Effector memory CD4-positive, alpha-beta T cell (primary cell): Measurements from ENCODE around the gene CDH19.

Source experiments
- DNase-seq, 3 donors: peaks; one replicate each; pipeline ENCODE4 v3.0.0-alpha.2; 2020
- H3K27ac ChIP-seq: 2 replicates; pipeline ENCODE4 v1.7.0; 2013; ENCODE audit warnings: mild to moderate bottlenecking, low read length, moderate library complexity; ENCODE audit not compliant: insufficient read depth, poor library complexity, severe bottlenecking
- H3K27me3 ChIP-seq: replicated peaks from 2 replicates; pipeline ENCODE4 v1.7.0; 2013; ENCODE audit warnings: mild to moderate bottlenecking, low read length; ENCODE audit not compliant: insufficient read depth, control insufficient read depth, poor library complexity, severe bottlenecking
- H3K36me3 ChIP-seq: 2 replicates; pipeline ENCODE4 v1.7.0; 2013; ENCODE audit warnings: mild to moderate bottlenecking, low read length, moderate library complexity; ENCODE audit not compliant: control insufficient read depth, insufficient read depth
- H3K4me1 ChIP-seq: 2 replicates; pipeline ENCODE4 v1.7.0; 2013; ENCODE audit warnings: low read length, mild to moderate bottlenecking; ENCODE audit not compliant: control insufficient read depth, insufficient read depth, poor library complexity, severe bottlenecking
- H3K4me3 ChIP-seq: 2 replicates; pipeline ENCODE4 v1.7.0; 2013; ENCODE audit warnings: low read length, low read depth, mild to moderate bottlenecking; ENCODE audit not compliant: insufficient read depth, poor library complexity, severe bottlenecking
- H3K9me3 ChIP-seq: 2 replicates; pipeline ENCODE4 v1.7.0; 2013; ENCODE audit warnings: mild to moderate bottlenecking, low read length, moderate library complexity; ENCODE audit not compliant: control insufficient read depth

Gene CDH19

DNA sequence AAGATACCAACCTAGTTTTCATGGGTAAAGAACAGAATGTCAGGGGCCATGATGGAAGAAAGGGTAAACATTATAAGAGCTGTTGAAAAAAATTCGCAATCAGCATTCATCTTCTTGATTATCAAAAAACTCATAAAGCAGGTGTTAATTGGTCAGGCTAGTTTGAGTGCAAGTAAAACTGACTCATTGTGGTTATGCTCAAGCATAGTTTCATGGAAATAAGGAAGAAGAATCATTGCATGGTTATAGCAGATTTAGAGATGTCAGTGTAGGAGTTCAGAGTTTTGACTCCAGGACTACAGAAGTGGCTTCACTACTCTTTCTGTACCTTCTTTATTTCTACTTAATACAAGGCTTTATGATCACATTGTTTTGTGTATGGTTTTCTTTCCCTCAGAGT is 26.9 kb upstream of the CDH19 start:
- DNase-seq, result no peak
- Histone ChIP-seq H3K27ac (no peak overlapping the region), H3K9me3 (no peaks in the 10 kb centered on the region), H3K27me3 (no peaks in the 10 kb centered on the region), H3K4me3 (no peak overlapping the region), H3K36me3 (no peaks in the 10 kb centered on the region), H3K4me1 (no peaks in the 10 kb centered on the region)

DNA sequence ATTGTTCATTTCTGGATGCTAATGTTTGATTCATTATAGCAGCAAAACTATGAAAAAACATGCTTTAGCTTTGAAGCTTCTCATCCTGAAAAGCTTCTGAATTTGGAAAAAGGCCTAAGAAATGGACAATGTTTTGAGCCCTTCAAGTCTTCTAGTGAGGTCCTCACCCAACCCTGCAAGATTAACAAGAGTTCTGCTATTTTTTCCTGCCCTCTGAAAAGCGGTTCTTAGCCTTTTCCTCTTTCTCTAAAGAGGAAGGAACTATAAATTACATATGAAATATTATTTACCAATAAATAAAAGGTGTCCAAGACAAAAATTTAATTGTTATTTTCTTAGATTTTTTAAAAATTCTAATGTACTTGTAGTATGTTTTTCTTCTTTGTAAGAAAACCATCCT is 19.9 kb upstream of the CDH19 start:
- no peak for DNase-seq
- H3K9me3 ChIP-seq, result no peaks in the 10 kb centered on the region
- H3K4me3 ChIP-seq, result no peak overlapping the region
- no peaks in the 10 kb centered on the region for H3K4me1 ChIP-seq
- H3K36me3 ChIP-seq, result no peaks in the 10 kb centered on the region
- H3K27me3 ChIP-seq, result no peaks in the 10 kb centered on the region
- H3K27ac ChIP-seq, result no peak overlapping the region

DNA sequence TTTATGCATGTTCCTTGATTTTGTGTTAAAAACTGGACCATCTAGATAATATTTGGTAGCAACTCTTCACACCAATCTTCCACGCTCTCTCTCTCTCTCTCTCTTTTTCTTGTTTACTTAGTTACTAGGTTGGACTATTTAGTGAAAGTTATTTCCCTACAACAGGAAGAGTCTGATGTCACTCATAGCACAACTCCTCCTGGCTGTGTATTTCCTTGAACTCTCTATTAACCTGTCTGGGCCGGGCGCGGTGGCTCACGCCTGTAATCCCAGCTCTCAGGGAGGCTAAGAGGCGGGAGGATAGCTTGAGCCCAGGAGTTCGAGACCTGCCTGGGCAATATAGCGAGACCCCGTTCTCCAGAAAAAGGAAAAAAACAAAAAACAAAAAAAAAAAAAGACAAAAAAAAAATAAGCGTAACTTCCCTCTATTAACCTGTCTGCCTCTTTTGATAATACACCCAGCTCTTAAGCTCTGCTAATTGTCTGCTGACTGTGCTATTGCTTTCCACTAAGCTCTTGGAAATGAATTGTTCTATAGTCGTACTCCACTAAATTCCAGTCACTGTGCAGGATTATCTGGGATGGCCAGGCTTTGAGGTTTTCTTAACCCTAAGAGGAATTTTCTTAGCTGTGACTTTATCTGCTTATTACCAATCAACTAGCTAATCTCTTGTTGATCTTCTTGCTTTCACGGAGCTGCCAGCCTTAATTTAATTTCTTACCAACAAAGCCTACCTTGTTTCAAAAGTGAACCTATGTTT is 18.1 kb upstream of the CDH19 start:
- Histone ChIP-seq H3K27me3 (no peaks in the 10 kb centered on the region), H3K27ac (no peak overlapping the region), H3K9me3 (no peaks in the 10 kb centered on the region), H3K36me3 (no peaks in the 10 kb centered on the region), H3K4me1 (no peaks in the 10 kb centered on the region), H3K4me3 (no peak overlapping the region)
- DNase-seq, result no peak

DNA sequence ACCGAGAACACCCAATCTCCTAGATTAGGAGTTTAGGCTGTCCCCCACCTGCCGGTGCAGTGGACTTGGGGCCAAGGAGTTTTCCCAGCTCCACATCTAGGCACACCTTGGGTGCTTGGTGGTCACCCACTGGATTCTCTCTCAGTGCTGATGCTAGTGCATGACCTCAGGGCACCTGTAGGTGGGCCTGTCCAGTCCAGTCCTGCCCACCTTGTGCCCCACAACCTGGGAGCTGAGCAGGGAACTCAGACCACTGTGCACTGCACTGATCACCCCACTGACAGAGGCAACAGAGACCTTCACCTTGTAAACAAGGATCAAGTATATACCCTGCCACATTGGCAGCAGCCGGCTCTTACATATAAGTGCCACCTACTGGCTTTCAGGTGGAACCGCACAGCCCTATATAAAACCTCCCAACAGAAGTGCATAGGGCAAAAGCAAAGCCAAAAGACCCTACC is 12.7 kb upstream of the CDH19 start:
- H3K9me3 ChIP-seq, result no peaks in the 10 kb centered on the region
- no peaks in the 10 kb centered on the region for H3K27me3 ChIP-seq
- H3K36me3 ChIP-seq, result no peaks in the 10 kb centered on the region
- no peak for DNase-seq
- H3K27ac ChIP-seq, result no peak overlapping the region
- no peak overlapping the region for H3K4me3 ChIP-seq
- no peaks in the 10 kb centered on the region for H3K4me1 ChIP-seq

DNA sequence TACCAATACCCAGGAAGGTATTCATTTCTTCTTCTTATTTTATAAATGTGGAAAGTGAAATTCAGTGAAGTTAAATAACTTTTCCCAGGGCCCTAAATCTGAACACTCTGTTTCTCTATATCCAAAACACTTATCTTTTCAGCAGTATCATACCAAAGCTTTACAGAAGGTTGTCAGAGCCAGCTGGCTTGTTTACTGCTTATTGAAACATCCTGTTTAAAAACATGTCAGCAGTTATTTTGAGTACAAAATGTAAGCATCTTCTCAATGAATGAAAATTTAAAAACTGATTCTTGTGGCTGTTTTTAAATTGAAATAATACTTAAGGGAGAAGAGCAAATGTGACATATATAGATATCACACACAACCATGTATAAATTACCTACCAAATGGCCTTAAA is 11.3 kb upstream of the CDH19 start:
- Histone ChIP-seq H3K4me3 (no peak overlapping the region), H3K9me3 (no peaks in the 10 kb centered on the region), H3K27ac (no peak overlapping the region), H3K4me1 (no peaks in the 10 kb centered on the region), H3K36me3 (no peaks in the 10 kb centered on the region), H3K27me3 (no peaks in the 10 kb centered on the region)
- no peak for DNase-seq

DNA sequence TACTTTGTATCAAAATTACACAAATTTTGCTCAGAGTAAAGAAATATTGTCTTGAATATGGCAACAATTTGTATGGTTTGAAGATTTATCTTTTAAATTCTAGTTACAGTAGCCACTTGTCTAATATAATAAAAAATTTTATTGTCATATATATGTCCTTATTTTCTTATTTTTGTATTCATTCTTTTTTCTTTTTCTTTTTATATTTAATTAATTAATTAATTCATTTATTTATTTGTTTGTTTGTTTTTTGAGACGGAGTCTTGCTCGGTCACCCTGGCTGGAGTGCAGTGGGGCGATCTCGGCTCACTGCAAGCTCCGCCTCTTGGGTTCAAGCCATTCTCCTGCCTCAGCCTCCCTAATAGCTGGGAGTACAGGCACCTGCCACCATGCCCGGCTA is 3.7 kb upstream of the CDH19 start:
- Histone ChIP-seq H3K36me3 (no peaks in the 10 kb centered on the region), H3K4me1 (no peaks in the 10 kb centered on the region), H3K9me3 (no peaks in the 10 kb centered on the region), H3K4me3 (no peak overlapping the region), H3K27ac (no peak overlapping the region), H3K27me3 (no peaks in the 10 kb centered on the region)
- no peak for DNase-seq

DNA sequence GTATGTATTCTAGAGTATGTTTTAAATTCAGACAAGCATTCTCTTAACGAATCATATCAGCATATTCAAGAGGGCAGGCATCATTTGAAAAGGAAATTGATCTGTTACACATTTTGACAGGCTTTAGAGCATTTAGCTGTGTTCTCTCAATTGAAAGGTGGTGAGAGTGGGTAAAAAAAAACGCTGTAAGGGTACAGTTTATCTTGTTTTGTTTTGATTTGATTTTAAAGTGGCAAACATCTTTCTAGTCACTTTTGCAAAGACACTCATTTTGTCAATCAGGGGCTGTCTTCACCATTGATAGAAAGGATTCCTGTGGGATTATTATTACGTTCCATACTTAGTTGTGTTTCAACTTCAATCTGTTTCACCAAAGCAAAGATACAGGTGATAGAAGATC is 2.2 kb downstream of the CDH19 start:
- Histone ChIP-seq H3K4me3 (no peak overlapping the region), H3K36me3 (no peaks in the 10 kb centered on the region), H3K4me1 (no peaks in the 10 kb centered on the region), H3K27ac (no peak overlapping the region), H3K27me3 (no peaks in the 10 kb centered on the region), H3K9me3 (no peaks in the 10 kb centered on the region)
- no peak for DNase-seq

DNA sequence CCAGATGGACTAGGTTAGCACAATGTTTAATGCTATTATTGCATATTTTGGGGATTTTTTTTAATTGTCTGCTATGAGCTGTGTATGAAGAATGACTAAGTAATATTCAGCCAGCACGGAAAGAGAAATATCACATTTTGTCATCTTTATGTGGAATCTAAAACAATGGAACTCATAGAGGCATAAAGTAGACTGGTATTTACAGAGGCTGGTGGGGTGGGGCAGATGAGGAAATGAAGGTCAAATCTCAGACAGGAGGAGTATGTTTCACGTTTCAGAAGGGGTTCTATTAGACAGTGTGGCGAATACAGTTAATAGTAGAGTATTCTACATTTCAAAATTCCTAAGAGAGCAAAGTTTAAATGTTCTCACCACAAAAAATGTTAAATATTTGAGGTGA is 4.7 kb downstream of the CDH19 start:
- Histone ChIP-seq H3K27ac (no peak overlapping the region), H3K36me3 (no peaks in the 10 kb centered on the region), H3K9me3 (no peaks in the 10 kb centered on the region), H3K27me3 (no peaks in the 10 kb centered on the region), H3K4me1 (no peaks in the 10 kb centered on the region), H3K4me3 (no peak overlapping the region)
- no peak for DNase-seq

DNA sequence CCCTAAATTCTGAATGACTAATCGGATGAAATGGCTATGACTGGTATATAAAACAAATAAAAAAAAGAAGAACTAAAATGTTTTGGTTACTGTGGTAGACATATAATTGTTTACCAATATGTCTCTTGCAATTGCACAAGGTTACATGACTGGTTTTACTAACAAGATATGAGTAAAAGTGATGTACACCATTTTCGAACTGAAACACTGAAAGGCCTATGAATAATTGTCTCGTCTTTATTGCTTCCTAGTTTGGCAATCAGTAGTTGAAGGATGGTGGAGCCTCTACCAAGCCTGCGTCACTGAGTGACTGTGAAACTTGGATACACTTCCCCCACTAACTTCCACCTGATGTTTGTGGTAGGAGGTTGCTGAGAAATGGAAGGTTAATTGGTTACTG is 16.5 kb downstream of the CDH19 start:
- Histone ChIP-seq H3K27ac (no peak overlapping the region), H3K4me1 (no peaks in the 10 kb centered on the region), H3K9me3 (no peaks in the 10 kb centered on the region), H3K36me3 (no peaks in the 10 kb centered on the region), H3K27me3 (no peaks in the 10 kb centered on the region), H3K4me3 (no peak overlapping the region)
- DNase-seq, result no peak

DNA sequence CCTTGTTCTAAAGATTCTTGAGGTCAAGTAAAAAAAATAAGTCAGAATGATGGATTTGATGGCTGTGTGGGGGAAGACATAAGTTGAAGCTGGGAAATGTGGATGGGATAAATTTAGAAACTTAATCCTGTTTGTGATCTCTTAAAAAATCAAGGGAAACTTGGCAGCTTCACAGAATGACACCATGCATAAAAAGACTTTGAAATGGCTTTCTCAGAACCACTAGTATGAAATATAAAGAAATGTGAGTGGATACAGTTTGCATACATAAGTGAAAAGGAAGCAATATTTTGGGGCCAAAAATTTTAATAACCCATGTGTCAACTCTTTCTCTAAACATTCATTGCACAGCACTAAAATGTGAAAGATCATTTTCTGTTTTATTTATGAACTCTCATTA is 21.7 kb downstream of the CDH19 start:
- no peak for DNase-seq
- no peaks in the 10 kb centered on the region for H3K36me3 ChIP-seq
- no peak overlapping the region for H3K27ac ChIP-seq
- no peaks in the 10 kb centered on the region for H3K4me1 ChIP-seq
- no peaks in the 10 kb centered on the region for H3K9me3 ChIP-seq
- H3K4me3 ChIP-seq, result no peak overlapping the region
- H3K27me3 ChIP-seq, result no peaks in the 10 kb centered on the region
